GM06990 (cell line): ENCODE results near the gene TPCN1.

Source experiments
- DNase-seq: peaks from one replicate; pipeline ENCODE4 v3.0.0-alpha.2; 2011; ENCODE audit not compliant: insufficient read length; ENCODE audit errors: extremely low read depth
- H3K27me3 ChIP-seq: replicated peaks from 2 replicates; pipeline ENCODE4 v1.6.0; 2011; ENCODE audit warnings: low read length; ENCODE audit not compliant: control insufficient read depth, insufficient read depth
- H3K36me3 ChIP-seq: 2 replicates; pipeline ENCODE4 v1.5.1; 2011; ENCODE audit warnings: low read length; ENCODE audit not compliant: control insufficient read depth, insufficient read depth
- H3K4me3 ChIP-seq: replicated peaks from 2 replicates; pipeline ENCODE4 v1.5.1; 2011; ENCODE audit warnings: low read depth, mild to moderate bottlenecking, control low read depth, low read length
- CTCF ChIP-seq: IDR thresholded peaks from 2 replicates; pipeline ENCODE4 v1.5.1; 2011; ENCODE audit warnings: low read length, control low read depth, mild to moderate bottlenecking, inconsistent platforms; ENCODE audit not compliant: insufficient read depth, poor library complexity, severe bottlenecking

TPCN1 gene

DNA sequence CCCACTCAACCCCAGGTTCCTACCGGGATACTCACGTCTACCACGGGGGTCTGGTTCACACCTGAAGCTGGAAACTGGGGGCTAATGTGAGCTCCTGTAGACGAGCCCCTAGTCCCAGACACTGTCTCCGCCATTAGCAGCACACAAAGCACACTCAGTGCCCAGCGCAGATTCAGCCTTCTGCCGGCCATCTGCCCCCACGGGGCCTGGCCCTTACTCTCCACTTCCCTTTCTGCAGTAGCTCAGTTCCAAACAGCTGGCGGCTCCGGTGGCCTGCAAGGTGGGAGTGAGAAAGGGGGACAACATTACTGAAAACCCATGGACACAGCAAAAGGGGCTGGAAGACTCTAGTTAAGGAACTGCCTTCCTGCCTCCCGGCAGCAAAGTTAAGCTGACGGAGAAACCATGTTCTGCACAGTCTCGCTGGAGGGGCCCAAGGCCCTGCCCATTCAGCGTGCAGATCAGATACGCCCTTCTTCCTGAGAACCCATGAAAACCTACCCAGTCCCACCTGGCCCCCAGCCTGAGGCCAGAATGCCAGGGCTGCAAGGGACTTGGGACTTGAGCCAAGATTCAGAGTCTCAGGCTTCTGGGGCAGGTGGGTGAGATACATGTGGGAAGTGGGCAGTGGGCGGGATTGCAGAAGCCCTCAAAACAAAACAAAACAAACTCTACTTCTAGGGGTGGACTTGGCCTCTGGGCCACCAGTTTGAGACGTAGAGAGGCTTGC lies 111.6 kb downstream of the TPCN1 start:
- TF ChIP-seq CTCF: no peak
- Histone ChIP-seq H3K36me3 (no peaks in the 10 kb centered on the region), H3K4me3 (no peak overlapping the region), H3K27me3 (no peaks in the 10 kb centered on the region)
- no peak for DNase-seq

DNA sequence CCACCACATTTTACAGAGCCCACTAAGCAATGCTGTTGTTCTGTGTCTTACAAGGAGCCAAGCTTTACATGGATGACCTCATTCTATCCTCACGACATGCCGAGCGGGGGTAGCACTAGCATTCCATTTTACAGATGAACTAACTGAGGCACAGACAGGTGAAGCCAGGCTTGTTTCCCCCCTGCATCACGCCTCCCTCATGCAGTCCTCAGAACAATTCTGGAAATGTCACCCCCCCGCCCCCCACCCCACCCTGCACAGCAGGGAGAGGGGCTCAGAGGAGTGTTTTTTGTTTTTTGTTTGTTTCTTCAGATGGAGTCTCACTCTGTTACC lies 112.1 kb downstream of the TPCN1 start:
- Histone ChIP-seq H3K4me3 (no peak overlapping the region), H3K27me3 (no peaks in the 10 kb centered on the region), H3K36me3 (no peaks in the 10 kb centered on the region)
- no peak for TF ChIP-seq CTCF
- DNase-seq: no peak

GRCh38 chr12:113333877-113334785 lies 112.9 kb downstream of the TPCN1 start:
- Histone ChIP-seq H3K4me3 (peak overlapping the region; percentile 66), H3K36me3 (no peaks in the 10 kb centered on the region), H3K27me3 (no peaks in the 10 kb centered on the region)
- TF ChIP-seq CTCF: no peak
- DNase-seq: peak; percentile 22

DNA sequence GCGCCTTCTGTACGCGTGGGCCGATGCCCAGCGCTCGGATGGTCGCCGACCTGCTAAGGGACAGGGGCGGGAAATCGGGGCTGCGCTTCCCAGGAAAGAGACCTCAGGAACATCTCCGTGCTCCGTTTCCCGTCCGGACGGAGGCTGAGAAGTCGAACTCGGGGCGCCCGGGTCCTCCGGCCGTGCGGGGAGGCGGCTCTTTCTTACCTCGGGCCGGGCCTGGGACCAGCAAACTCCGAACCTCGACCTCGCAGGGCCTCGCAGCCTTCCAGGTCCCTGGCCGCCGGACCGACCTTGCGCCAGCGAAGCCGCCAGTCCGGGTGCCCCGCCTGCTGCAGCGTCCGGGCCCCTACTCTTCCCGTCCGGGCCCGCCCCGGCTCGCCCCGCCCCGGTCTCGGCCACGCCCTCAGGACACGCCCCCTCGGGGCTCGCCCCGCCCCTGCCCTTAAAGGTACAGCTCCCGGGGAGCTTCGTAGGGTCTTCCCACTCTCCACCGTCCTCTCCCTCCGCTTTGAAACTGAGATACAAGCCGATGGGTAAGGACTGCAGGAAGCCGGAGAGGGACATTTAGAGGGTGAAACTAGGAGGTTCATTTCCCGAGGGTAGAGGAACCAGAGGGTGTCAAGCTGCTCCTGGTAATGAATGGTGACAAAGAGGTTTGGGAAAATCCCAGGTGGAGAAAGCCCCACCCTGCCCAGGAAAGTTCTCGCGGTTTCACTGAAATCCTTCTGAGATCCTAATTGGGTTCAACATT lies 113.7 kb downstream of the TPCN1 start, which contains the start of gene SLC8B1:
Gene SLC8B1 (minus strand): TSS at position 324 of the 754 bp plus-strand sequence. CDS start 2,231 bp downstream, outside the sequence.
- H3K27me3 ChIP-seq: no peaks in the 10 kb centered on the region
- TF ChIP-seq CTCF: no peak
- no peaks in the 10 kb centered on the region for H3K36me3 ChIP-seq
- DNase-seq: peak; percentile 85
- H3K4me3 ChIP-seq: peak within 1 kb of the TSS; percentile 66

DNA sequence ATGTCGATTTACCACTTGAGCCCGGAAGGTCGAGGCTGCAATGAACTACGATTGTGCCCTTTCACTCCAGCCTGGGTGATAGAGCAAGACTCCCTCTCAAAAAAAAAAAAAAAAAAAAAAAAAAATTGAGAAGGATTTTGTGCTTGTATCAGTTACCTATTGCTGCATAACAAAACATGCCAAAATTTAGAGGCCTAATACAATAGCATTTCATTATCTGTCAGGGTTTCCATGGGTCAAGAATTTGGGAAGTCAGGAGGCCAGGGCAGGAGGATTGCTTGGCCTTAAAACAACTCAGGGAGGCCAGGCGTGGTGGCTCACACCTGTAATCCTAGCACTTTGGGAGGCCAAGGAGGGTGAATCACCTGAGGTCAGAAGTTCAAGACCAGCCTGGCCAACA lies 118.3 kb downstream of the TPCN1 start:
- no peak for TF ChIP-seq CTCF
- no peak overlapping the region for H3K4me3 ChIP-seq
- no peaks in the 10 kb centered on the region for H3K27me3 ChIP-seq
- DNase-seq: no peak
- H3K36me3 ChIP-seq: no peaks in the 10 kb centered on the region
